Fibroblast of the aortic adventitia (primary cell): ENCODE results near the gene CFH. TPM values are rescaled to one million over a fixed set of nuclear protein-coding genes. Genes with fewer than 3 reads are reported as not detected.
A peak's percentile ranks its signal among the peaks of the same experiment; 100 is the strongest.

Source experiments
- DNase-seq: peaks from one replicate; pipeline ENCODE4 v3.0.0-alpha.2; 2010; ENCODE audit warnings: low read depth
- H3K4me3 ChIP-seq: 2 replicates; pipeline ENCODE4 v1.5.1; 2011; ENCODE audit warnings: low read depth, mild to moderate bottlenecking, control low read depth, low read length, moderate library complexity
- total RNA-seq: library from RNA; depleted of rRNA; stranded (reverse); fragments of >200 nt; gene quantifications from 2 replicates; pipeline ENCODE4 v1.2.3, GENCODE V29; 2012; ENCODE audit warnings: low replicate concordance
- TF ChIP-seq, protein P1 (sequence below): IDR thresholded peaks from 2 replicates; pipeline ENCODE4 v1.5.1; 2011; ENCODE audit warnings: mild to moderate bottlenecking, low read length, control low read depth, inconsistent platforms; ENCODE audit not compliant: insufficient read depth

CFH gene
- total RNA-seq, 1 donor, result 105 TPM

GRCh38 chr1:196649990-196650389 is 1.9 kb upstream of the CFH start:
- DNase-seq, result no peak
- TF ChIP-seq, protein P1, sequence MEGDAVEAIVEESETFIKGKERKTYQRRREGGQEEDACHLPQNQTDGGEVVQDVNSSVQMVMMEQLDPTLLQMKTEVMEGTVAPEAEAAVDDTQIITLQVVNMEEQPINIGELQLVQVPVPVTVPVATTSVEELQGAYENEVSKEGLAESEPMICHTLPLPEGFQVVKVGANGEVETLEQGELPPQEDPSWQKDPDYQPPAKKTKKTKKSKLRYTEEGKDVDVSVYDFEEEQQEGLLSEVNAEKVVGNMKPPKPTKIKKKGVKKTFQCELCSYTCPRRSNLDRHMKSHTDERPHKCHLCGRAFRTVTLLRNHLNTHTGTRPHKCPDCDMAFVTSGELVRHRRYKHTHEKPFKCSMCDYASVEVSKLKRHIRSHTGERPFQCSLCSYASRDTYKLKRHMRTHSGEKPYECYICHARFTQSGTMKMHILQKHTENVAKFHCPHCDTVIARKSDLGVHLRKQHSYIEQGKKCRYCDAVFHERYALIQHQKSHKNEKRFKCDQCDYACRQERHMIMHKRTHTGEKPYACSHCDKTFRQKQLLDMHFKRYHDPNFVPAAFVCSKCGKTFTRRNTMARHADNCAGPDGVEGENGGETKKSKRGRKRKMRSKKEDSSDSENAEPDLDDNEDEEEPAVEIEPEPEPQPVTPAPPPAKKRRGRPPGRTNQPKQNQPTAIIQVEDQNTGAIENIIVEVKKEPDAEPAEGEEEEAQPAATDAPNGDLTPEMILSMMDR, result no peak
- H3K4me3 ChIP-seq, result no peak overlapping the region

GRCh38 chr1:196650403-196650802 is 1.4 kb upstream of the CFH start:
- no peak for DNase-seq
- TF ChIP-seq, protein P1, result no peak

DNA sequence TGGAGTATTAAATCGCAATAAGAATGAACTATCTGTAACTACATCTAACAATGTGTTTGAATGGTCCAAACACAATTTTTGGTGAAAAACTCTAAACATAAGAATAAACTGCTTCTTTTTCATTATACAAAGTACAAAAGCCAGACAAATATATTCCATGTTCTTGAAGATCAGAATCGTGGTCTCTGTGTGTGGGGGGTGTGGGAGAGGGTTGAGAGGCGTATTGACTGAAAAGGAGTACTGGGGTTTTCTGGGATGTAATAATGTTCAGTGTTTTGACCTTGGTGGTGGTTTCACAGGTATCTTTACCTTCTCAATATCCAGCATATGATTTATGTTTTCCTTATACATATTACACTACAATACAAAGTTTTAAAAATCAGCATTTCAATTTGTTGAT is 764 bp upstream of the CFH start:
- H3K4me3 ChIP-seq, result no peak overlapping the region
- no peak for DNase-seq
- TF ChIP-seq, protein P1, result no peak

More at GRCh38 chr1:196650403-196650802, 1.4 kb upstream of the CFH start:
- no peak overlapping the region for H3K4me3 ChIP-seq

DNA sequence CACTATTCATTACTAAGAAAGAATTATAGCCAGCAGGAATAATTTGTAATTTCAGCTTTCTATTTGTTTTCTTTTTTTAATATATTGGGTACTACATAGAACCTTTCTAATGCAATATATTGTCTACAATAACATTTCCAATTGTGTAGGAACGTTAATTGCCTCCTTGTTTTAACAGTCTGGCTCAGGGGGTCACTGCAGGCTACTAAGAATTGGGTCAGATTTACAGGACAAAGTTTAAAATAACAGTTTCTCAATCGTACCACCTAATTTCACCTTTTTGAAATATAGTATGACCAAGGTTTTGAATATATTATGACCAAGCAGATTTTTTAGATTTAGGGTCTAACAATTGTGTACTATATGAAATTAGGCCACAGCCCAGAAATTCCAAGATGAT is 2.4 kb downstream of the CFH start:
- no peak for DNase-seq
- H3K4me3 ChIP-seq, result peak overlapping the region; percentile 45
- TF ChIP-seq, protein P1, result no peak

DNA sequence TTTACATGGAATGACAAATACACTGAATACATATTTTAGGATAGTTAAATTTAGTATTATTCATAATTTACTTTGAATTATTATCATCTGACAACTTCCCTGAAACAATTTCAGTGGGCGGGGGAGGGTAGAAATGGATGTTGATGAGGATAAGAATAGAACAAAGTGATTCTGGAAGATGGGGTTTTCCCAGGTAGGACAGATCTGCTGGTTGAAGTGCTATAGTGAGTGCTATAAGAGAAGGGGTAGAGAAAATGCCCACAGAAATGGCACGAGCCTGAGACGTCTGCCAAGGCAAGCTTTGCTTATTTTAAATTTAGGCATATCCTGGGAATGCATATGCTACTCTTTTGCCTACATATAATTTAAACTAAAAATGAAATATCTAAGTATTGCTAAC is 3.2 kb downstream of the CFH start:
- TF ChIP-seq, protein P1, result no peak

DNA sequence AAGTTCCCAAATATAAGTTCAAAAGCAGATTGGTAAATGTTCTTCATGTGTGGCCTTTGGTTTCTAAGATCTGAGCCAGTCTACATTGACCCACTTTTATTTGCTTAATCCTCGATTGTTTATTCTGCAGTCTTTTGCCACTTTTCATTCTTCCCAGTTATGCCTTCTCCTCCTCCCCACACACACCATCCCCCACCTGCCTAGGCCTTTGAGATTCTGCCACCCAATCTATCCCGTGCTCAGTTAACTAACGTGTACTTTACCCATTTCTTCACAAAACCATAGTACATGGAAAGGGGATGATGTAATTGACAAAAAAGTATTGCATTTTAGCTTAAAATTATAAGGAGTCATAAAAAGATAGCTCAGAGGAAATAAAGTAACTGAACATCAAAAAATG is 3.7 kb downstream of the CFH start:
- no peak for DNase-seq
- TF ChIP-seq, protein P1, result no peak
- H3K4me3 ChIP-seq, result no peak overlapping the region

More for the DNA sequence above, 3.2 kb downstream of the CFH start:
- no peak for DNase-seq
- no peak overlapping the region for H3K4me3 ChIP-seq

DNA sequence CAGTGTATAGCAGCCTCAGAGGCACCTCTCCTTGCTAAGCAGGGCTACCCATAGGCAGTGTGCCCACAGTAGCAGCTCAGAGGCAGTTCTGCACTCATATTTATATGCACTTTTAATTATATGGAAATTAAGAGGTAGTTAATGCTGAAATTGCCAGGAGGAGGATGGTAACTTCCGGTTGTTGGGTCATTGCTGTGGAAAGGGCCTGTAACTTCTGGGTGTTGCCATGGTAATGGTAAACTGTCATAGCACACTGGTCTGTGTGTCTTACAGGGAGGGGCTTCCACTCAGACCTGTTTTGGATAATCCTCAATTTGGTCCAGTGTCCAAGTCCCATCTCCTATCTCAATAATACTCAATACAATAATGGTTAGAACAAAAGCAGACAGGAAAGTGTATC is 7.6 kb downstream of the CFH start:
- no peak overlapping the region for H3K4me3 ChIP-seq
- DNase-seq, result no peak
- TF ChIP-seq, protein P1, result no peak
